HAP-1 (cell line): ENCODE data around the gene HIP1.
"Not testable (repeated sequence)": the region's sequence is repeated elsewhere in the genome, so short reads cannot be mapped to it uniquely, and the experiment has no call there.

Experiments
- DNase-seq, 2 experiments: peaks; one replicate each; pipeline ENCODE4 v3.0.0-alpha.2; 2016 to 2020; ENCODE audit warnings: low spot score in 2 of 2
- H3K27me3 ChIP-seq: fragments of 250-450 bp; sonication (Bioruptor Pico); 2 replicates; pipeline ENCODE4 v1.5.1; 2020; ENCODE audit warnings: low read depth, mild to moderate bottlenecking, moderate library complexity
- H3K36me3 ChIP-seq: fragments of 250-450 bp; sonication (Bioruptor Pico); replicated peaks from 2 replicates; pipeline ENCODE4 v1.5.1; 2020; ENCODE audit warnings: mild to moderate bottlenecking
- H3K4me1 ChIP-seq: fragments of 250-450 bp; sonication (Bioruptor Pico); 2 replicates; pipeline ENCODE4 v1.5.1; 2020; ENCODE audit warnings: mild to moderate bottlenecking
- H3K4me3 ChIP-seq: fragments of 250-450 bp; sonication (Bioruptor Pico); 2 replicates; pipeline ENCODE4 v1.5.1; 2020; ENCODE audit warnings: mild to moderate bottlenecking, moderate library complexity
- H3K9me3 ChIP-seq: fragments of 250-450 bp; sonication (Bioruptor Pico); 2 replicates; pipeline ENCODE4 v1.5.1; 2020; ENCODE audit warnings: mild to moderate bottlenecking, moderate library complexity
- in situ Hi-C: fragments of 300-500 bp; cut with MboI; formaldehyde crosslinking; loops from 3 replicates; pipeline ENCODE4 v1.14.3; 2020; ENCODE audit warnings: low sequenced_read_pairs, inconsistent platforms, mixed read lengths

Gene HIP1

DNA sequence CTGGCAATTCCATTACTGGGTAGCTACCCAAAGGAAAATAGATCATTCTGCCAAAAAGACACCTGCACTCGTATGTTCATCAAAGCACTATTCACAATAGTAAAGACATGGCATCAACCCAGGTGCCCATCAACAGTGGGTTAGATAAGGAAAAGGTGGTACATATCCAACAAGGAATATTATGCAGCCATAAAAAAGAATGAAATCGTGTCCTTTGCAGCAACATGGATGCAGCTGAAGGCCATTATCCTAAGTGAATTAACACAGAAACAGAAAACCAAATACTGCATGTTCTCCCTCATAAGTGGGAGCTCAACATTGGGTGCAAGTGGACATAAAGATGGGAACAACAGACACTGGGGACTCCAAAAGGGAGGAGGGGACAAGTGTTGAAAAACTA lies 93.2 kb downstream of the HIP1 start:
- in situ Hi-C loops = no loop called here
- H3K4me1 ChIP-seq = no peaks in the 10 kb centered on the region
- no peak for DNase-seq
- peaks cover 10% of the 10 kb centered on the region for H3K9me3 ChIP-seq
- H3K36me3 ChIP-seq = no peaks in the 10 kb centered on the region
- no peaks in the 10 kb centered on the region for H3K27me3 ChIP-seq
- no peak overlapping the region for H3K4me3 ChIP-seq

DNA sequence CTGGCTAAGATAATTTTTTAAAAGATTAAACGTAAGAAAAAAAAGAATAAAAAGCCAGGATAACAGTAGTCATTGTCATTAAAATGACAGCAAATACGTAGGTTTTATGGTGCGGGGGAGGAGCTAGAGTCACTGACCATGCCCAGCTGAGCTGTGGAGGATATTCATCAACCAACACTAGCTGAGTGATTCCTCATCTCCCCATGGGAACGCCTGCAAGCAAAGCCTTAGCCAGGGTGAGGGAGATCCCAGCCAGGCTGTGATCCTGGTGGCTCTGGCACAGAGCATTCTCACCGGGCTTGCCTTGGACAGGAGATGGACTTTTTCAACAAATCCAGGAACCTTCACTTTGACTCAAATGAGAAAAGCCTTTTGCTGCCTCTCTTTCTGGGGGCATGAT lies 94.2 kb downstream of the HIP1 start:
- Histone ChIP-seq H3K4me3 (no peak overlapping the region), H3K36me3 (no peaks in the 10 kb centered on the region), H3K4me1 (peaks cover 4% of the 10 kb centered on the region), H3K9me3 (peaks cover 10% of the 10 kb centered on the region), H3K27me3 (no peaks in the 10 kb centered on the region)
- in situ Hi-C loops = no loop called here
- no peak for DNase-seq

DNA sequence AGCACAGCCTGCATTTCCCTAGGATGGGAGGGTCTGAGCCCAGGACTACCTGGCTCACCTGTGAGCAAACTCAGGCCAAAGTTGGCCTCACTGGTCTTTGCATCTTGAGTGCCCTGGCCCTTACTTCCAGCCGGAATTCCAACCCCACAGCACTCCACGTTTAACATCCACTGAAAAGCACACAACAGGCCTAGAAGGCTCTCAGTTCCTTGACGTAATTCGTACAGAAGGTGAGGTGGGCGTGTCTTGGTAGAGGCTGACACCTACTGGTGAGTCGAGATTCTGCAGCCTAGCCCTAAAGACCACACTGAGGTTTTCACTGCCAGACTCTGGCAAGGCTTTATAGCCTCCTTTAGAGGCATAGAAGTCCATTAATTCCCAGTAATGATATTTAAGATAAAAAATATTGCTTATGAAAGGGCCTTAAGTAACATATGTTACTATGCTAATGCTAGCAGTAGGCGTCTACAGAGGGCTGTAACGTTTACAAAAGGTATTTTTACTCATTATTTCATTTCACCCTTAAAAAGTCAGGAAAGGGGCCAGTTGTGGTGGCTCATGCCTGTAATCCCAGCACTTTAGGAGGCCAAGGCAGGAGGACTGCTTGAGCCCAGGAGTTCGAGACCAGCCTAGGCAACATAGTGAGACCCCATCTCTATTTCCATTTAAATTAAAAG lies 95.8 kb downstream of the HIP1 start:
- in situ Hi-C loops = no loop called here
- H3K27me3 ChIP-seq = no peaks in the 10 kb centered on the region

DNA sequence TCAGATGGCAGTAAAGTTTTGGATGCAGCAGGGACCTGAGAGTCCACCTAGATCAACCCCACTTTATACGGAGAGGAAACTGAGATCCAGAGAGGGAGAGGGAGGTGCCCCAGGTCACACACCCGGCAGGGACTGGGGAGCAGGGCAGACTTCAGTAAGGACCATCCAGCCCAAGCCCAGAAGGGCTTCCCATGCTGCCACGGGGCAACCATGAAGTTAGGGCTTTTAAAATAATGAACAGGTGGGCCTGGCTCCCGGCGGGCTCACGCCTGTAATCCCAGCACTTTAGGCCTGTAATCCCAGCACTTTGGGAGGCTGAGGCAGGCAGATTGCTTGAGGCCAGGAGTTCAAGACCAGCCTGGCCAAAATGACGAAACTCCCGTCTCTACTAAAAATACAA lies 98.5 kb downstream of the HIP1 start:
- Histone ChIP-seq H3K36me3 (no peaks in the 10 kb centered on the region), H3K9me3 (peaks cover 10% of the 10 kb centered on the region), H3K27me3 (no peaks in the 10 kb centered on the region), H3K4me3 (no peak overlapping the region), H3K4me1 (peaks cover 8% of the 10 kb centered on the region)
- in situ Hi-C loops = no loop called here
- DNase-seq = no peak

More for the DNA sequence above, 95.8 kb downstream of the HIP1 start:
- Histone ChIP-seq H3K4me1 (peaks cover 7% of the 10 kb centered on the region), H3K4me3 (no peak overlapping the region), H3K36me3 (no peaks in the 10 kb centered on the region), H3K9me3 (peaks cover 10% of the 10 kb centered on the region)
- peak; percentile 46 to 71 for DNase-seq

- Histone ChIP-seq H3K4me1 (peaks cover 8% of the 10 kb centered on the region), H3K9me3 (peaks cover 10% of the 10 kb centered on the region), H3K27me3 (no peaks in the 10 kb centered on the region), H3K36me3 (no peaks in the 10 kb centered on the region), H3K4me3 (peak overlapping the region; percentile 65)
- peak in 1 of 2 experiments; percentile 45 for DNase-seq
- in situ Hi-C loops = no loop called here
Measured at GRCh38 chr7:75639886-75640190, 98.9 kb downstream of the HIP1 start.

- H3K4me3 ChIP-seq = peak overlapping the region; percentile 65
- peaks cover 10% of the 10 kb centered on the region for H3K9me3 ChIP-seq
- DNase-seq = peak; percentile 23 to 76
- H3K27me3 ChIP-seq = no peaks in the 10 kb centered on the region
- no peaks in the 10 kb centered on the region for H3K36me3 ChIP-seq
- peaks cover 8% of the 10 kb centered on the region for H3K4me1 ChIP-seq
- in situ Hi-C loops = no loop called here
Measured at GRCh38 chr7:75639071-75639885, 99.5 kb downstream of the HIP1 start.

DNA sequence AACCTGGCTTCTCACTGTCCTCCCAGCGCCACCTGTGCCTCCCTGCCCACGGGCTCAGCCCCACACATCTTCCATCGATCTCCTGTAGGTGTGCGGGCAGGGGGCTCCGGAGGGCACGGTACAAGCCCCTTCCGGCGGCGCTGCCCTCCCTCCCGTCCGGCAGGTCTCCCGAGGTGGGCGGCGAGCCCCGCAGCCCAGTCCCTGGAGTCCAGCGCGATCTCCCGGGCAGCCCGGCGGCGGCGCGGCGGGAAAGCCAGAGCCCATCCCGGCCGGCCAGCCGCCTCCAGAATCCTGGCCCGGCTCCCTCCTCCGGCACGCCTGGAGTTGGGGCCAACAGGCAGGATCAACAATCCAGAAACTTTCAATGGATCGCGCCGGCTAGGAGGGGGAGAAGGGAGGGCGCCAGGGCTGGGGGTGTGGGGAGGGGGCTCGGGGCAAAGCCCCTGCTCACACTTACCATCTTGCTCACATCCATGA lies 100.1 kb downstream of the HIP1 start:
- H3K4me3 ChIP-seq = peak overlapping the region; percentile 65
- DNase-seq = peak; percentile 32 to 63

GRCh38 chr7:75637854-75638593 lies 100.7 kb downstream of the HIP1 start:
- no peaks in the 10 kb centered on the region for H3K27me3 ChIP-seq
- in situ Hi-C loops = no loop called here
- peak overlapping the region; percentile 65 for H3K4me3 ChIP-seq
- H3K4me1 ChIP-seq = peaks cover 8% of the 10 kb centered on the region
- peaks cover 4% of the 10 kb centered on the region for H3K9me3 ChIP-seq
- peak in 1 of 2 experiments; percentile 18 for DNase-seq
- no peaks in the 10 kb centered on the region for H3K36me3 ChIP-seq

More for the DNA sequence above, 100.1 kb downstream of the HIP1 start:
- in situ Hi-C loops = no loop called here
- Histone ChIP-seq H3K27me3 (no peaks in the 10 kb centered on the region), H3K9me3 (peaks cover 10% of the 10 kb centered on the region), H3K36me3 (no peaks in the 10 kb centered on the region), H3K4me1 (peaks cover 8% of the 10 kb centered on the region)

GRCh38 chr7:75635036-75635435 lies 103.7 kb downstream of the HIP1 start:
- in situ Hi-C loops = no loop called here
- no peak for DNase-seq
- Histone ChIP-seq H3K4me3 (no peak overlapping the region), H3K36me3 (peaks cover 3% of the 10 kb centered on the region; the same call in 1 of the 2 replicates), H3K27me3 (no peaks in the 10 kb centered on the region), H3K9me3 (0 out of 2 replicates have a peak, but pooled peaks cover under 1% of the 10 kb centered on the region), H3K4me1 (peaks cover 8% of the 10 kb centered on the region)

- in situ Hi-C loops, H3K4me1 ChIP-seq, H3K36me3 ChIP-seq, H3K27me3 ChIP-seq, DNase-seq, H3K4me3 ChIP-seq: not testable (repeated sequence)
- peaks cover 10% of the 10 kb centered on the region; the same call in 1 of the 2 replicates for H3K9me3 ChIP-seq
Measured at GRCh38 chr7:75632587-75632986, 106.2 kb downstream of the HIP1 start.

- H3K9me3 ChIP-seq = peaks cover 10% of the 10 kb centered on the region; the same call in 1 of the 2 replicates
- in situ Hi-C loops = no loop called here
- peaks cover 3% of the 10 kb centered on the region; the same call in 1 of the 2 replicates for H3K36me3 ChIP-seq
- no peak overlapping the region for H3K4me3 ChIP-seq
- no peaks in the 10 kb centered on the region for H3K4me1 ChIP-seq
- no peak for DNase-seq
- H3K27me3 ChIP-seq = no peaks in the 10 kb centered on the region
Measured at GRCh38 chr7:75631711-75632110, 107.0 kb downstream of the HIP1 start.

DNA sequence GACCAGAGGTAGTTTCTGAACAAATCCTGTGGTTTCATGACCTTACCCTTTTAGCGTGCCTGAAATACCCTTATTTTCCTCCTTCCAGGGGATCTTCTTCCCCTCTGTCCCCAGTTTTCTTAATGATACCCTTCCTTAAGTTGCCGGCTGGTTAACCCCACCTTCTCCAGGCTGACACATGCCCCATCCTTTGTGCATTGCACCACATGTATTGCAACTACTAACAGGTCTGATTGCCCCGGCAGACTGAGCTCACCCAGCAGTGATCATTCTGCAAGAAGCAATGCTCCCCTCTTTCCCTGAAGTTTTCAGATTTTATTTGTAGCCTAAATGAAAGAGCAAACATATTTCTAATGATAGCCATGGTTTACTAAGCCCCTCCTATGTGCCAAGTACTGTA lies 108.2 kb downstream of the HIP1 start:
- in situ Hi-C loops = no loop called here
- DNase-seq = no peak
- H3K4me3 ChIP-seq = no peak overlapping the region

DNA sequence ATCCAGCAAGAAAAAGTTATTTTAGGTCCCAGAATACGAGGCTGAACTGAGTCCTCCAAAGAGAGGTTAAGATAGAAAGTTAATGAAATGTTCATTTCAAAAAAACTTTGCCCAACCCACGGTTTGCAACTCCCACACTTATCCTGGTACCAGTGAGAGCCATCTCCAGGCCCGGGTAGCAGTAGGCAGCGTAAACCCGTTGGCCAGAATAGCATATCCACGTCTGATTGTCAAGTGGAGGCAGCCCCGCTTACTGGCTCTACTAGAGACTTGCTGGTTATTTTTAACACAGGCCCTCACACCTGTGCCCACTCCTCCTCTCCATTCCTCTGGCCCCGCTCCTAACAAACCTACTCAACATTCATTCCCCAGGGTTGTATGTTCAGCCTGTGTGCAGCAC lies 109.7 kb downstream of the HIP1 start:
- no peaks in the 10 kb centered on the region for H3K4me1 ChIP-seq
- no peaks in the 10 kb centered on the region for H3K27me3 ChIP-seq
- in situ Hi-C loops = no loop called here
- peaks cover 3% of the 10 kb centered on the region; the same call in 1 of the 2 replicates for H3K36me3 ChIP-seq
- H3K9me3 ChIP-seq = peaks cover 10% of the 10 kb centered on the region; the same call in 1 of the 2 replicates
- DNase-seq = no peak
- H3K4me3 ChIP-seq = no peak overlapping the region

More for the DNA sequence above, 108.2 kb downstream of the HIP1 start:
- peaks cover 10% of the 10 kb centered on the region; the same call in 1 of the 2 replicates for H3K9me3 ChIP-seq
- no peaks in the 10 kb centered on the region for H3K4me1 ChIP-seq
- peaks cover 3% of the 10 kb centered on the region; the same call in 1 of the 2 replicates for H3K36me3 ChIP-seq
- no peaks in the 10 kb centered on the region for H3K27me3 ChIP-seq
